GM11168 (cell line): ENCODE data around the gene PIK3C2G.
"Not testable (repeated sequence)": the region's sequence is repeated elsewhere in the genome, so short reads cannot be mapped to it uniquely, and the experiment has no call there.

Experiments used
- in situ Hi-C: fragments of 300-500 bp; cut with MboI; formaldehyde crosslinking; loops from one replicate; pipeline ENCODE4 v1.12.0; 2022; ENCODE audit warnings: low sequenced_read_pairs; ENCODE audit not compliant: unreplicated experiment

PIK3C2G gene

DNA sequence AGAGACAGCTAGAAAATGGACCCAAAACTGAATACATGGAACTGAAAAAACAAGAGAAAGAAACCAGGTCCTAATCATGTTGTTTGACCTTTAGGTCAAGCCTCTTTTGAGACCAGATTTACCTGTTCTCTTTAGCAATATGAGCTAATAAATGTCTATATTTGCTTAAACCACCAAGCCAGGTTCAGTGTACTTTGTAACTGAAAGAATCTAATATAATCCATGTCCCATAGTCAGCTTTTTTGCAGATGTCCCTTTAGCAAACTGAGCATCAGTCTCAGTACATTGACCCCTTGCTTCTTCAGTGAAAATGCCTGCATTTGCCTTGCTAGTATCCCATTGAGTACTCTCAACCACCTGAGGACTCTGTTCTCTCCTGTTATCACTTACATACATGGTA lies 414.8 kb downstream of the PIK3C2G start:
- in situ Hi-C loops = no loop called here

DNA sequence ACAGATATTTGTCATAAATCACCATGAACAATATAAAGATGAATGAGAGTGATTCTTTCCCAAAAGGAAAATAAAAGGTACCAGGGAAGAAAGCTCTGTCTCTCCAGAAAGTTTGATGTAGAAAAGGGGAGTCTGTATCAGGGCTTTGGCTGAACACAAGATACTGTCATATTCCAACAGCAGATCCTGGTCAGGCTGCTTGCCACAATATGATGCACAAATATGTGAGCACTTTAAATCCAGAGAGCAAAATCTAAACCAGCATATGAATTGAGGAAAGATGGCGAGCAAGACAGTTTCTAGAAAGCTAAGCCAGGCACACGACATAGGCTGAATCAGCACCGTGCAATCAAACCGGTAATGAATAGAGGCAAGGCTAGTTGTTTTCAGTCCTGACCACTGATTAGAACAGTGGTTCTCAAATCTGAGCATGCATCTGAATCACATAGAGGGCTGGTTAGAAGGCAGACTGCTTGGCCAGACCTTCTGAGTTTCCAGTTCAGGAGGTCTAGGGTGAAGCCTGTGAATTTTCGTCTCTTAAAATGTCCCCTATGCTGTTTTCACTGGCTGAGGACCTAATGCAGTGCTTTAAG lies 415.8 kb downstream of the PIK3C2G start:
- in situ Hi-C loops = no loop called here

DNA sequence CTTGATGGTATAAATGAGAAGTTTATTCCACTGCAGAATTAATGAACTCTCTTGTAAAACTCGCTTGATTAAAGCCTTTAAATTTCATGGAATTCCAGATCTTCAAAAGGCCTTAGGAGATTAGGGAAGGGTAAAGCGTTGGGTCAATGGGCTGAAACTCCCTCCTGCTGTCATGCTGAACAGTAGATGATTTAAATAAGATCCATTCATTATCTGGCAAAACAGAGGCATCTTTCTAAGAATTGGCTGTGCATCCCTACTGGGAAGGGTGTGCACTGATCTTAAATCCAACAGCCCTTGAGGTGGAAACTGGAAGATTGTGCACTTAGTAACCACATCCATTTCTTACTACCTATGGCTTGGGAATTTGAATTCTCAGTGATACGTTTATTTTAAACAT lies 420.5 kb downstream of the PIK3C2G start:
- in situ Hi-C loops = no loop called here

DNA sequence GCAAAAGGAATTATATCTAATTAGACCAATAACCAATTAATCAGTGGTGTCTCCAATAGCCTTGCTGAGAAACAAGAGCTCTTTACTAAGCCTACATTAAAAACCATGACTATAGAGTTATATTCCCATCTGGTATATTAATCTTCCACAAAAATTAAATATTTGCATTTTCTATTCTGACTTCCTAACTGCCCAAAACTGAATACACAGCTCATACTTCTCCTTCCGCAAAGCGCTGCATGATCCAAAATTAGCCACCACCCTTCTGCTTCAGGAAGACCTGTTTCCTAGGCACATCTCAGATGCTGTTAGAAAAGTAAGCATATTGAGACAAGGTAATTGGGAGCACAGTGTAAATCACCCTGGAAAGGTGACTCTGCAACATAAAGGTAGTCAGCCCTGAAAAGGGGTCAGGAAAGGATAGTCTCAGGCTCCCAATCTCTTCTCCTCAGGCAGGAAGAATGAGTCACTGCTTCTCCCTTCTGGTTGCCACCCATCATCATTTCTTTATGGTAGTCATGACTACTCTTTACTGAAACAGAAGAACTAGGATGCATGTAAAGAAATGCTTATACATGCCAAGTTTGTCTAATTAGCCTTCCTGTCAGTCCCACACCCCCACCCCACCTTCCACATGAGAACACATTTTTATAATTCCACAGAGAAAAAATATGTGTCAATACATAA lies 422.2 kb downstream of the PIK3C2G start:
- in situ Hi-C loops = no loop called here

DNA sequence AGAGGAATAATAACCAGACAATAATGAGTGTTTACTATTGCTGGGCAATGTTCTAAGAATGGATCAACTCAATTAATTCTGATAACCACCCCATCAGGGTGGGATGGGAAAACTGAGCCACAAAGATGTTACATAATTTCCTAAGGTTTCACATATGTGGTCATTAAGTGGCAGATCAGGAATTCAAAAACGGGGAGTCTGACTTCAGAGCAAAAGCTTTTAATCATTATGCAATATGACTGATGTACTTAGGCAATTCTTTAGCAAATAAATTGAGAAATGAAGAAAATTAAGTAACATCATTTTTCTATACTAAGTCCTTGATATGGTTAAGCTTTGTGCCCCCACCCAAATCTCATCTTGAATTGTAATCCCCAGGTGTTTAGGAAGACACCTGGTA lies 423.1 kb downstream of the PIK3C2G start:
- in situ Hi-C loops = no loop called here

DNA sequence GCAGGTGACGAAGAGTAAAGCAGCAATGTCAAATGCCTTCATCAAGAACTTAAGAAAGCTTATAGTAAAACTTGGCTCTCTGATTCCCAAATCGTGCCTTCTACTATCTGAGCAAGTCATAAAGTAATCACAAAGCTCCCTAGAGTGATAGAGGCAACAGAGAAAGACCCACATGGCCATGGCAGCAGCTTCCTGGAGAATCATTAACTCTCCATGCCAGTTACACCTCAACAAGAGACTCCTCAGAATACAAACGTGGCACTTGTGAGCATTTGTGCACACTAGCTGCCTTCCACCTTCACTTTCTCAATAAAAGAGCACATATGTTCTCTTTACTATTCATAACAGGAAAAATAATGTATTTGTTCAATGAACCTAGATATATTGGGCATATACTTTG lies 428.5 kb downstream of the PIK3C2G start:
- in situ Hi-C loops = no loop called here

DNA sequence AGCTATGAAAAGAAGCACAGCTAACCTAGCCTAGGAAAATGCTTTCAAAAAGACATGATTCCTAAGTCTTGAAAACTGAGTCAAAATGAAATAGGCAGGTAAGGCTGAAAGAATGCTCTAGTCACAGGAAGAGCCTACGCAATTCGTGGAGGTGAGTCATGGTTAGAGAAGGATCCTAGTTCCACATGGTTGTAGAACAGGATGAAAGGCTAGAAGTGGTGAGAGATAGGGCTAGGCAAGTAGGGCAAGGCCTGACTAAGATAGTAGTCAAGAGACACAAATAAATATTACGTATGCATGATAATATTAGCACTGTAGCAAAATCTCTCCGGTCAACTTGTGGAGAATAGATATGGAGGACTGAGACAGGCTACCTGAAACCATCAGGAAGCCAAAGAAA lies 429.3 kb downstream of the PIK3C2G start:
- in situ Hi-C loops = no loop called here

DNA sequence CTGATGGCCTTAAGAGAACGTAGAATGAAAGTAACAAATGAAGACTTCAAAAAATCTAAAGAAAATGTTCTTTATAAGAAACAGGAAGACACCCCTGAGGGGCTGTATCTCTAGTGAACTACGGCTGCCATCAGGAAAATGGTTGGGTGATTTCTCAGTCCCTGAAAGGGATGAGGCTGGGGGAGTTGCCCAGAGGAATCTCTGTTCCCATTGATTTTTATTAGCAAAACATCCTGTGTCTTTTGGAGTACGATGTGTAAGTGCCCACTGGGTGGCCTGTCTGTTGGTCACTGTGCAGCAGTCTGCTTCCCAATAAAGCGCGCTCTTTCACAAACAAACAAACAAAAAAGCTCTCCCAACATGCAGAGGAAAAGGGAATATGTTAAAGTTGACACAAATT lies 432.7 kb downstream of the PIK3C2G start:
- in situ Hi-C loops = not testable (repeated sequence)

DNA sequence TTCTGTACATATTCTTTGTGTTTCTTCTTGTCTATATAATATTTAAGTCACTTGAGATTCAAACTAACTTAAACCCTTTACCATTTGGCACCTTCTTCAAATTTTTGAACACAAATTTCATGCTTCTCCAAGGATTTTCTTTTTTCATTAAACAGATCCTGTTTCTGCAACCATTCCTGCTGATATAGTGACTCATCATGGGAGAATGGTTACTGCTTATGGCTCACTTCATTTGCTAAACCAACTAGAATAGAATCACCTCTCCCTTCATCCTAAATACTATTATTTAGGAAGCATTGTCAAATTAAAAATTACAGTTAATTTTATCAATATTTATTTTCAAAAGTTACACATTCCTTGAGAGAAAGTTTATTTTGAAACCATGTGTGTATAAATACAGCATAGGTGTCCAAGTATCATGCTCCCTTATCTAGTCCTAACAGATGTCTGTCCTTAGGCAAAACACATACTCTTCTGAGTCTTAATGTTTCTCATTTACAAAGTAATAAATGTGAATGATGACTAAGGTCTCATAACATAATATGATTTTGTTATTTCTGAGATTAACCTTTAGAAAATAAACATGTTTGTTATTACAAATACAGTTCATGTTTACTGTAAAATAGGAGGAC lies 435.8 kb downstream of the PIK3C2G start:
- in situ Hi-C loops = no loop called here
